GM04503 (cell line): ENCODE measurements around the gene CTTNBP2.

ENCODE experiments used
- DNase-seq: peaks from one replicate; pipeline ENCODE4 v3.0.0-alpha.2; 2012; ENCODE audit warnings: low read depth

Gene CTTNBP2

GRCh38 chr7:117818232-117818631, 55.0 kb downstream of the CTTNBP2 start:
- no peak for DNase-seq

GRCh38 chr7:117816727-117817126, 56.5 kb downstream of the CTTNBP2 start:
- no peak for DNase-seq

GRCh38 chr7:117811696-117812095, 61.5 kb downstream of the CTTNBP2 start:
- DNase-seq, result no peak

GRCh38 chr7:117810642-117811512, 62.4 kb downstream of the CTTNBP2 start:
- no peak for DNase-seq

GRCh38 chr7:117809958-117810357, 63.3 kb downstream of the CTTNBP2 start:
- DNase-seq, result no peak

GRCh38 chr7:117808910-117809705, 64.1 kb downstream of the CTTNBP2 start:
- no peak for DNase-seq

- no peak for DNase-seq
These were observed 64.9 kb downstream of the CTTNBP2 start for GRCh38 chr7:117808341-117808757.

- DNase-seq, result no peak
These were observed 65.6 kb downstream of the CTTNBP2 start for GRCh38 chr7:117807676-117808075.

GRCh38 chr7:117806011-117806410, 67.2 kb downstream of the CTTNBP2 start:
- DNase-seq, result no peak

GRCh38 chr7:117805241-117805640, 68.0 kb downstream of the CTTNBP2 start:
- no peak for DNase-seq

GRCh38 chr7:117803476-117803875, 69.8 kb downstream of the CTTNBP2 start:
- DNase-seq, result no peak

- no peak for DNase-seq
These were observed 70.6 kb downstream of the CTTNBP2 start for GRCh38 chr7:117802660-117803059.

- no peak for DNase-seq
These were observed 72.4 kb downstream of the CTTNBP2 start for GRCh38 chr7:117800841-117801240.

GRCh38 chr7:117800406-117800805, 72.8 kb downstream of the CTTNBP2 start:
- no peak for DNase-seq

GRCh38 chr7:117796889-117797288, 76.4 kb downstream of the CTTNBP2 start:
- DNase-seq, result no peak

GRCh38 chr7:117793976-117794375, 79.3 kb downstream of the CTTNBP2 start:
- no peak for DNase-seq

GRCh38 chr7:117793521-117793920, 79.7 kb downstream of the CTTNBP2 start:
- DNase-seq, result no peak

- no peak for DNase-seq
These were observed 81.1 kb downstream of the CTTNBP2 start for GRCh38 chr7:117791877-117792780.

- DNase-seq, result no peak
These were observed 82.5 kb downstream of the CTTNBP2 start for GRCh38 chr7:117790731-117791130.

GRCh38 chr7:117790251-117790650, 83.0 kb downstream of the CTTNBP2 start:
- DNase-seq, result no peak

- no peak for DNase-seq
These were observed 87.8 kb downstream of the CTTNBP2 start for GRCh38 chr7:117785431-117785830.

- DNase-seq, result no peak
These were observed 88.9 kb downstream of the CTTNBP2 start for GRCh38 chr7:117784315-117784714.
